ENCODE results near the gene SULT4A1.
"Not testable (repeated sequence)": the region's sequence is repeated elsewhere in the genome, so short reads cannot be mapped to it uniquely, and the experiment has no call there.

SULT4A1 gene

DNA sequence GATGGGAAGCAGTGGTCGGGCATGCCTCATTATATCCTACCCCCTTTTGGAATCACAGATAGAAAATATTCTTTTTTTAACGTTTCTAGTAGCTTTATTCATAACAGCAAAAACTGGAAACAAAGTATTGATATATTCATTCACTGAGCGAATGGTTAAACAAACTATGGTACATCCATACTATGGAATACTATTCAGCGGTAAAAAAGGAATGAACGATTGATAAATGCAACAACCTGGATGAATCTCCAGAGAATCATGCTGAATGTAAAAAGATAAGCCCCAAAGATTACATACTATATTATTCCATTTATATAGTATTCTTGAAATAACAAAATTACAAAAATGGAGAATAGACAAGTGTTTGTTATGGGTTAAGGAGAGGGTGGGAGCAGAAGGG lies 7.5 kb upstream of the SULT4A1 start:
- DNase-seq, result no peak
- in situ Hi-C loops (cut with MboI; ENCODE audit: low pct_unique_long_range_greater_than_20kb, low sequenced_read_pairs), result no loop called here

DNA sequence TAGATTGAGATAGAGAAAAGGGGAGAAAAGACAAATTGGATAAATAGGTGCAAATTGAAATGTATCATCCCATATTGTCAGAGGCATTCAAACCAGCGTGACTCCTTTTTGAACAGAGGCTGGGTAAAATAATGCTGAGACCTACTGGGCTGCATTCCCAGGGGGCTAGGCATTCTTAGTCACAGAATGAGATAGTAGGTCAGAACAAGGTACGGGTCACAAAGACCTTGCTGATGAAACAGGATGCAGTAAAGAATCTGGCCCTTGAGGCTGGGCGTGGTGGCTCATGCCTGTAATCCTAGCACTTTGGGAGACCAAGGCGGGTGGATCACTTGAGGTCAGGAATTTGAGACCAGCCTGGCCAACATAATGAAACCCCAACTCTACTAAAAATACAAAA lies 6.7 kb upstream of the SULT4A1 start:
- in situ Hi-C loops (cut with MboI; ENCODE audit: low pct_unique_long_range_greater_than_20kb, low sequenced_read_pairs); DNase-seq: not testable (repeated sequence)

DNA sequence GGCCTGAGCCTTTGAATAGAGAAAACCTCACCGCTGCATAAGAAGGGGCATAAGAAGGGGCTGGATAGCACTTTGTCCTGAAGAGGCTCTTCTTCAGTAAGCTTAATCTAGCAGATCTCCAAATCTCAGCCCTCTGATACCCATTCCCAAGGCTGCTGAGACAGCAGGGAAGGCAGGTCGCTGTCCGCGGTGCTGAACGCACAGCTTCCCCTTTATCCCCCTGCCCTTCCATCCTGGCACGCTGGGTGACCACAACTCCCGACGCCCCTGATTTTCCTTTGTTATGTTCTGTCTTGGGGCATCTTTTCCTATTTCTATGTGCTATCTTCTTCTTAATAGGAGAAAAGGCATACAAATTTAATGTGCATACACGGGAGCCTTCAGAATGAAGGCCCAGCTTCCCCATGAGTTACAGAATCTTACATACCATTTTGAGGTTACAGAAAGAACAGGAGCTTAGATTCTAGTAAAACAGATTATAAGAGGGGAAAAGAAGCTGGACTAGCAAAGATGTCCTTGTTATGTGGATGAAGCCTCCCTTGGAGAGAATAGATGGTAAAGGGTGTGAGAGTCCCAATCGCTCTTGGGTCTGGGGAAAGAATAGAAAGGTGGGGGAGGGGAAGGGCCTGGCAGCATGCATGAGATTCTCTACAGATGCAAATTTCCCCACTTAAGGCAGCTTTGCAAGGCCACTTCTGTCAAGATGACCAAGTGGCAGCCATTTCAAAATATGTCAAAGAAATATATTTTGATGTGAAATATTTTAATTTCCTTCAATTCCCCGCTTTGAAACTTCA lies 5.7 kb upstream of the SULT4A1 start:
- in situ Hi-C loops (cut with MboI; ENCODE audit: low pct_unique_long_range_greater_than_20kb, low sequenced_read_pairs), result no loop called here
- DNase-seq, result peak; percentile 74

DNA sequence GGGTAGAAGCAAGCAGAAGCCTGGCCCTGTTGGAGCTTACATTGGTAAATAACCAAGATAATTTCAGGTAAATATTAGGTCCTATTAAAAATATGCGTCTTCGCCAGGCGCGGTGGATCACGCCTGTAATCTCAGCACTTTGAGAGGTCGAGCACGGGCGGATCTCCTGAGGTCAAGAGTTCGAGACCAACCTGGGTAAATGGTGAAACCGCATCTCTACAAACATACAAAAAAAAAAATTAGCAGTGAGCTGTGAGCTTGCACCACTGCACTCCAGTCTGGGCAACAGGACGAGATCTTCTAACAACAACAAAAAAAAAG lies 529 bp upstream of the SULT4A1 start:
- in situ Hi-C loops (cut with MboI; ENCODE audit: low pct_unique_long_range_greater_than_20kb, low sequenced_read_pairs), result no loop called here
- DNase-seq, result no peak

DNA sequence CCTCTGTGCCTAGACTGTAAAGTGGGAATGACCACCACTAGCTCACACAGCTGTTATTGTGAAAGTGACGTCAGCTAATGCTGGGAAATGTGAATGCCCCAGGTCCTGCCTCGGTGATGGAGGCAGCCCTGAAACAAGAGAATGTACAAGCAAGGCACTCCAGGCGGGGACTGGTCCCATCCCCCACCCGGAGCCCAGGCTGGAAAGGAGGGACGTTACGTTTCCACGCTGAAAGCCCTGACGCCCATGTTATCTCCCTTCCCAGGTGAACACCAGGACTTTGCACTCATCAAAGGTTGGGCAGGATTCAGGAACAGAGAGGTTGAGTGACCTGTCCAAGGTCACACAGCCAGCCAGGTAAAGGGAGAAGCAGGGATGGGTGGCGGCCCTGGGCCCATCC lies 784 bp downstream of the SULT4A1 start:
- in situ Hi-C loops (cut with MboI; ENCODE audit: low pct_unique_long_range_greater_than_20kb, low sequenced_read_pairs), result no loop called here
- DNase-seq, result no peak

DNA sequence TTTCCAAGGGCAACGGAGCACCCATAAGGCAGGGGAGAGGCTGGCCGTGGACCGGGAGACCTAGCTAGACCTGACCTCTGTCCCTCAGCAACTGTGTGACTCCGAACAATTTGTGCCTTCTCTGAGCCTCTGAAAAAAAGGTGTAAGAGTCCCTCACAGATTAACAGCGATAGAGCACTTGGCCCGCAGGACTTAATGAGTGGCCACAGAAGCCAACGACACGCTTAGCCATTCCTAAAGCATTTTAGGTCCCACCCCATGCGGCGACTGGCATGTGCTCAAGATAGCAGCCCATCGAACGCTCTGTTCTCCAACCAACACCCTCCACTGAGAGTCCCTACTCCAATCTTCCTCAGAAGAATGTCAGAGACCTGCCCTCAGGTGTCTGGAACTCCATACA lies 1.5 kb downstream of the SULT4A1 start:
- DNase-seq, result no peak
- in situ Hi-C loops (cut with MboI; ENCODE audit: low pct_unique_long_range_greater_than_20kb, low sequenced_read_pairs), result no loop called here

DNA sequence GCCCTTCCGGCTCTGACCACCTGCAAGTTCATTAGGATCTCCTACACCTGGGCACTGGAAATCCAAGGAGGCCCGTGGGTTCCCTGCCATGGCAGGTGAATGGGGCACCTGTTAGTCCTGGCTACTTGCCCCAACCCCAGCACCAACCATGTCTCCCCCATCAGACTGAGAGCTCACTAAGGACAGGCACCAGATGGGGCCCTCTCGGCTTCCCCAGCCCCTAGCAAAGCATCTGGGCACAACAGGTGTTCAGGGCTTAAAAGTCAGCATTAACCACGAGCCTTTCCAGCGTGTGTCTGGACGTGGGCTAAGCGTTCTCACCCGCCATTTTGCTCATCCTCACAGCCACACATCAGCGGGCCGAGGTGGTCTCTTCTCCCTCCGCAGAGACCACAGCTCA lies 2.2 kb downstream of the SULT4A1 start:
- no peak for DNase-seq
- in situ Hi-C loops (cut with MboI; ENCODE audit: low pct_unique_long_range_greater_than_20kb, low sequenced_read_pairs), result no loop called here

DNA sequence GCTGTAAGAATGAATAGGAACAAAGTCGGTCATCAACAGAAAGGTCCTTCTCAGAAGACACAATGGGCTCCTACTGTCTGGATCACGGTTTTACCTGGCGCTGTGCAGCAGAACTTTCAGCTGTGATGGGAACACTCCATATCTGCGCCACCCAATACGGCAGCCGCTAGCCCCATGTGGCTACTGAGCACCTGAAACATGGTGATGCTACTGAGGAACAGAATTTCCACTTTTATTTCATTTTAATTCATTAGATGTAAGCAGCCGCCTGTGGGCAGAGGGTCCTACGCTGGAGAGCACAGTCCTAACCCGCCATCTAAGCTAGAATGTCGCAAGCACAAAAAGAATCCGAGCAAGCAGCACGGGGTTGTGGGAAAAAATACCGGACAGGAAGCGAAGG lies 2.7 kb downstream of the SULT4A1 start:
- no peak for DNase-seq
- in situ Hi-C loops (cut with MboI; ENCODE audit: low pct_unique_long_range_greater_than_20kb, low sequenced_read_pairs), result no loop called here

DNA sequence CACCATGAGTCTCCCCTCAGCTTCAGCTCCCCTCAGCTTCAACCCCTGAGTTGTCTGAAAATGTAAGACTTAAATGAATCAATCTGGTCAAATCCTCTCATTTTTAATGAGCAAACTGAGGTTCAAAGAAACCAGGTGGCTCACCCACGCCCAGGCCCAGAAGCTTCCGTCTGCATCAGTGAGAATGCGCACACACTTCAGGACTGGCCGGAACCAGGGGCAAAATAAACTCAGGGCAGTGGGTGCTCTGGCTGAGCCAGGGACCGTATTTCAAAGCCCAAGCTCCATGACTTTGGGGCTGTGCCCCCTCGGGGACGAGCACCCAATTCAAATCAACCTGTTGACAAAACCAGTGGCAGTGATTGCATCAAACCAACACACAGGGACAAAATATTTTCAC lies 3.1 kb downstream of the SULT4A1 start:
- no peak for DNase-seq
- in situ Hi-C loops (cut with MboI; ENCODE audit: low pct_unique_long_range_greater_than_20kb, low sequenced_read_pairs), result no loop called here

DNA sequence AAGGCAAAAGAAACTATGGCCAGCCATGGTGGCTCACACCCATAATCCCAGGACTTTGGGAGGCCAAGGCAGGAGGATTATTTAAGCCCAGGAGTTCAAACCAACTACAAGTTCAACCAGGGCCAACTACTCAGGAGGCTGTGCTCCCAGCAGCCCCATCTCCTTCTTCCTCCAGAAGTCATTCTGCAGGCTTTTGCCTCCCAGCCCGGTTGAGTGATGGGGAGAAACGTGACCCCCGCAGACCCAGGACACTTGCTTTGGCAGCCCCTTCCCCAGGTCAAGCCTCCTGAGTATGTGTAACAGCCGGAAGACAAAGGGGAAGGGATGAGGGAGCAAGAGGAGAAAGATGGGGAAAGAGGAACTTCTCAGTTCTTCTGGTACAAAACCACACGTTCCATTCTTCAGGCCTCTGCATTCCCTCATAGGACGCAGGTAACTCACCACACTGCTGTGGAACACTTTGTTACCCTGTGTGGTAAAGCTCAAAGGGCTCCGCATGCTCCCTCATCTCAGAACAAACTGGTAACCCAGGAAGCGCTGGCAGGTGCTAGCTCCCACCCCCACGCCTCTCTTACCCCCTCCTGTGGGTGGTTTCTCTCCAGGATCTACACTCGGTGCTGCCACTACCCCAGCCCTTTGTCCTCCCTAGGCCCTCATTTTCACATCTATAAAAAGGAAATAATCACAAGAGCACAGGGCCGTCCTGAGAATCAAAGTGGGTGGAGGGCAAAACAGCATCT lies 4.0 kb downstream of the SULT4A1 start:
- DNase-seq, result no peak

DNA sequence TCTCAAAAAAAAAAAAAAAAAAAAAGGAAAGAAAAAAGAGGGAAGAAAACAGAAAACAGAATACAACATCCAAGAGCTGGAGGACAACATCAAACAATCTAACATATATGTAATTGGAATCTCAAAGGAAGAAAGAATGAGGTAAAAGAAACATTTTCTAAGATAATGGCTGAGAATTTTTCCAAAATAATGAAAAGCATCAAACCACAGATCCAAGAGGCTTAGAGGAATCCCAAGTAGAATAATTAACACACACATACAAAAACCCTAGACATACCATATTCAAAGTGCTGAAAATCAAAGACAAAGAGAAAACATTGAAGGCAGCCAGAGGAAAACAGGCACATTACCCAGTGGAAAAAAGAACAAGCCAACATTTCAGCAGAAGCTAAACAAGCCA lies 4.9 kb downstream of the SULT4A1 start:
- DNase-seq, result no peak
- in situ Hi-C loops (cut with MboI; ENCODE audit: low pct_unique_long_range_greater_than_20kb, low sequenced_read_pairs), result no loop called here

More for the DNA sequence above, 4.0 kb downstream of the SULT4A1 start:
- in situ Hi-C loops (cut with MboI; ENCODE audit: low pct_unique_long_range_greater_than_20kb, low sequenced_read_pairs), result no loop called here

DNA sequence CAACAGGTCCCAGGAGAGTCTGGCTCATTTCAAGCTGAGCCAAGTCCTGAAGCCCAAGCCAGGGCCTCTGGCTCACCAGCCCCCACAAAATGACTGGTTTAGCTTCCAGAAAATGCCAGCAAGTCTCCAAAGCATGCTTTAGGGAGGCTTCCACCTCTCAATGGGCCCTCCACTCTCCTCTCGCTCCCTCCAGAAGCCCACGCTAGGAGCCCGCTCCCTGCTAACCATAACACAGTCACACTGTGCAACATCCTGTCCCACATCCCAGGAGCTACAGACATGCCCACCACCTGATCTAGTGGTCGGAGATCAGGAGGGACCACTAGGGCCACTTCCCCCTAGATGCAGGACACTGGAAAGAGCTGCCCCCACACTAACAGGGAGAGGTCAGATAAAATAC lies 6.9 kb downstream of the SULT4A1 start:
- DNase-seq, result no peak
- in situ Hi-C loops (cut with MboI; ENCODE audit: low pct_unique_long_range_greater_than_20kb, low sequenced_read_pairs), result no loop called here

DNA sequence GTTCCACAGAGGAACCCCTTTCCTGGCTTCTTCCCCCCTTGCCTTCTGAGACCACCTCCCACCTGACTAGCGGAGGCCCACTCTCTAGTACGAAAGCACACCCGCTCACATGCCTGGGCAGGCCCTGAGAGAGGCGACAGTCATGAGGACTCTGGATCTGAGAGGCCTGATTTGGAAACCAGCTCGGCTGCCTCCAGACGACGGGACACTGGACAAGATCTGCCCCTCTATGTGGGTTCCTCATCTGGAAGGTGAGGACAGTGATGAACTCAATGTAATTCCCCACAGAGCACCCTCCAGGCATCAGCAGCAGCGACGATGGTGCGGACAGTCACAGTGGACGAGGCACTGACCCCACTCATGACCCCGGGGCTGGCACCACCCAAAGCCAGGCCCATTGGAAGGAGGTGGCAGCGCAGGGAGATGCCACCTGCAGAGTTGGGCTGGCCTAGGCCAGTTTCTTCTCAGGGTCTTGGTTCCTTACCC lies 7.5 kb downstream of the SULT4A1 start:
- DNase-seq, result no peak
- in situ Hi-C loops (cut with MboI; ENCODE audit: low pct_unique_long_range_greater_than_20kb, low sequenced_read_pairs), result no loop called here

DNA sequence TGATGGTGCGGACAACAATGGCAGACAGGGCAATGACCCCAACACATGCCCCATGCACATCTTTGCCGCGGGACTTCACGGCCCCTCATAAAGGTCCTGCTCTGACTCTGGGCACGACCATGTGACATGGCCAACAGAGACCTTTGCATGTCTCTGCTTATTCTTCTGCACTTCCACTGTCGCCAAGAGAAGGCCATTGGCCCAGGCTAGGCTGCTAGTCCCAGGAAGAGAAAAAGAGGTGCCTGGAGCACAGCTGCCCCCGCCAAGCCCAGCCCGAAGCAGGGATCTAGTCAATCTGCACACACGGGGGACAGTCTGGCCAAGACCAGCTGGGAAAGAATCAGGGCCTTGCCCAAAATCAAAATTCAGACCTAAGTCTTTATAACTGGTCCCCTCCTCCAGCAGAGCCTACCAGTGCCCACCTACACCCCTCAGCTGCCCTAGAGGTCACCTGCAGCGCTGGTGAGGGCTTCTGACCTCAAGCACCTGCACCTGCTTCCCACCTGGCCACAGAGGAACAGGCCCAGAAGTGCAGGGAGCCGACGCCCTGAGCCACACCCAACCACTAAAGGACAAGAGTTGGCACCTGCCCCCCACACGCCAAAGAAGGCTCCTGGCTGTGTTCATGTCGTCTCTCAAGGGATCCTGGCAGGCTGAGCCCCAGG lies 8.1 kb downstream of the SULT4A1 start:
- in situ Hi-C loops (cut with MboI; ENCODE audit: low pct_unique_long_range_greater_than_20kb, low sequenced_read_pairs), result no loop called here
- no peak for DNase-seq

DNA sequence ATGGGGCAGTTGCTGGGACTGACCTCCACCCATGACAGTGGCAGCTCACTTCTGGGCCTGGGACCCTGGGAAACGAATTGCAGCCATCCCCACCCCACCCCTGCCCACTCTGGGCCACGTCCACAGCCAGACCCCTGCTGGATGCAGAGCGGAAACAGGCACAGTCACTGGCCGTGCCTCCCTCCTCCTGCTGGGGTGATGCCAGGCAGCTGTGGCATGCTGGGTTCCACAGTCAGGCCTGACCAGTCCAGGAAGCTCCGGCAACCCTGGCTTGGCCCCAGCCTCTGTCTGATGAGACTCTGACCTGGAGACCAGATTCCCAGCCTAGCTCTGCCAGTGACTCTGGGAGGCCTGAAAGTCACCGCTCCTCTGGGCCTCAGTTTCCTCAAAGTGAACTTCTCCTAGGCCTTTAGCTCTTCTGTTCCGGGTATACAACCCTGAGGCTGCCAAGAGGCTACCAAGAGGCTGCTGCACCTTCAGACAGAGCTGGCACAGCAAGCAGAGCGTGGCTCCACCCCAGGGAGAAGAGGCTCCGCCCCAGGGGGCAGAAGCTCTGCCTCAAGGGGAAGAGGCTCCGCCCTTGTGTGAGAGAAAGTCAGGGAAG lies 8.9 kb downstream of the SULT4A1 start:
- in situ Hi-C loops (cut with MboI; ENCODE audit: low pct_unique_long_range_greater_than_20kb, low sequenced_read_pairs), result no loop called here
- DNase-seq, result no peak

DNA sequence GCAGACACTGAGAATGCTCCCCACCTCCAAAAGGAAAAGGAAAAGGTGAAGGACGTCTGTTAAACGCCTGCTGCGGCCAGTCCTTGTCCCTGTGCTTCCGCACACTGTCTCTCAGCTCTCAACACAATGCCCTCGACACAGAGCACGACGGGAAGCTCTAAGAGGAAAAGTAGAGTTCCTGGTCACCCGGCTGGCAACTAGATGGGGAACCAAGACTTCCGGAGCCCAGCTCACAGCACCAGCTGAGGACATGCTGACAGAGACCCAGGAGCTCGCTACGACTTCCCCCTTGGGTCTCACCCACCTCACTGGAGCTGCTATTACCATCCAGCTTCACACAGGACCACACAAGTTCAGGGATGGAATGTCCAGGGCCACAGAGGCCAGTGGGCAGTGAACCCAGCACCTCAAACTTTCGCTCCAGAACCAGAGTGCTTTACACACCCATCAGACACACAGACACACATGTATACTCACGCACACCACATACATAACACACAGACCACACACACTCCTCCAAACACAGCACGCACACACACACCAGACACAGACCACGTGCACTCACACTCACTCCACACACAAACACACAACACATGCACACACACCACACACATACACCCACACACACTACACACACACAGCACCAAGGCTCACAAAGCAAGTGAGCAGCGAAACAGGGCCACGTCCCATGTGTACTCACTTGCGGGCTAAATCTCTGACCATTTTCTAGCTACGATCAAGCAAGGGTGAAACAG lies 9.6 kb downstream of the SULT4A1 start:
- DNase-seq, result no peak
- in situ Hi-C loops (cut with MboI; ENCODE audit: low pct_unique_long_range_greater_than_20kb, low sequenced_read_pairs), result no loop called here

DNA sequence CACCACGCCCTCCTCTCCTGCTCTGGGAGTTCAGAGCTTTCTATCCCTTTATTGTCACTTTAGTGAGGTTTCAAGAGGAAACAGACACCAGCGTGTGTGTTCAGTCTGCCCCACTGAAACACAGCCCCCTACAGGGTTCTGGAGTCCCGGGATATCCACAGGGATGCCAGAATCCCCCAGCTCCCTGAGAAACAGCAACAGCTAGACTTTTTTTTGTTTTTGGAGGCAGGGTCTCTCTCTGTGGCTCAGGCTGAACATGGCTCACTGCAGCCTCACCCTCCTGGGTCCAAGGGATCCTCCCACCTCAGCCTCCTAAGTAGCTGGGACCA lies 10.4 kb downstream of the SULT4A1 start:
- no peak for DNase-seq
- in situ Hi-C loops (cut with MboI; ENCODE audit: low pct_unique_long_range_greater_than_20kb, low sequenced_read_pairs), result no loop called here

DNA sequence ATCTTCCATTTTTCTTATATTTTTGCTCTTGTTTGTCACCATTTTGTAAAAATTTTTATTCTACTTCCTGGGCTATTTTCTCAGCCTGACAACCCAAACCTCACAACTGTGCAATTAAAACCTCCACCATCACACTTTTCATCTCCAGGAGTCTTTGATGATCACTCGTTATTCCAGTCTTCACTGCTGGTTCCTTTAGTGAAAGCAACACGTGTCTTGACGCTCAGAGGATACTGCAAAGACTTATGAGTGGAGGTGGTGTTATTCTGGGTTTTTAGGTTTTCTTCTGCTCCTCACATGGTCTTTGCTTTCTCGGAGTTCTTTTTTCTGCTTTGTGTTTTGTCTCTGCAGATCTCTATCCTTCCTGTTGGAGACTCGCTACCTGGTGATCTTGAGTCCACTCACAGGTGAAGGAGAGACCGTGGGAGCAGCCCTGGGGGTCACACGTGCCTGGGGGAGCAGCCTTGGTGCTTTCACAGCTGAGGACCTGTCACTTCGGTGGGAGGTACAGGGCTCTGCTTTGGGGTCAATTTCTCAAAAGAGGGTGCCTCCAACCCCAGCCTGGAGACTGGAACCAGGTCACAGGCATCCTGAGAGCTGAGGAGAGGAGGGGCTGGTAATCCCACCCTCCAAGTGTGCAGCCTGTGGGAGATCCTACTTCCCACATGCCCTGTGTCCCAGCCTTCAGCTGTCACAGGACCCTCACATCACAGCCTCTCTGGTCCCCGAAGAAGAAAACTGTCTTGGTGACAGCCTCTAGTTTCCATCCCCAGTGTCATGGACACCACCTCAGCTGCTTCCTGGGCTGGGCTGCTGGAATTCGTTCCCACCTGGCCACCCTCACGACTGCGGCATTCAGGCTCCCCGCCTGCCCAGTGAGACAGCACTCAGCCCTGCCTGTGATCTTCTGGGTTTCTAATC lies 11.0 kb downstream of the SULT4A1 start:
- in situ Hi-C loops (cut with MboI; ENCODE audit: low pct_unique_long_range_greater_than_20kb, low sequenced_read_pairs), result no loop called here

More for the DNA sequence above, 11.0 kb downstream of the SULT4A1 start:
- no peak for DNase-seq
